HEK293T (cell line): ENCODE measurements around the gene HMMR.

Source experiments
- CTBP1 ChIP-seq: fragments of 450-650 bp; IDR thresholded peaks from 2 replicates; pipeline ENCODE4 v1.6.1; 2016; ENCODE audit warnings: borderline replicate concordance
- ELF4 ChIP-seq: fragments of 450-650 bp; IDR thresholded peaks from 2 replicates; pipeline ENCODE4 v1.6.1; 2017; ENCODE audit warnings: antibody characterized with exemption
- FOXK2 ChIP-seq: fragments of 450-650 bp; IDR thresholded peaks from 2 replicates; pipeline ENCODE4 v1.6.1; 2016; ENCODE audit warnings: mild to moderate bottlenecking

GRCh38 chr5:163456029-163456589 is 4.3 kb upstream of the HMMR start:
- TF ChIP-seq CTBP1: no peak
- TF ChIP-seq ELF4: no peak
- no peak for TF ChIP-seq FOXK2
